Ishikawa (cell line): Measurements from ENCODE around the gene SPDYE1.
"Not testable (repeated sequence)": the region's sequence is repeated elsewhere in the genome, so short reads cannot be mapped to it uniquely, and the experiment has no call there.

Experiments used
- CEBPB ChIP-seq: IDR thresholded peaks from 2 replicates; pipeline ENCODE4 v1.6.1; 2012
- CREB1 ChIP-seq: IDR thresholded peaks from 2 replicates; pipeline ENCODE4 v1.6.1; 2012; ENCODE audit warnings: low read depth
- EGR1 ChIP-seq: IDR thresholded peaks from 2 replicates; pipeline ENCODE4 v1.6.1; 2012
- EP300 ChIP-seq: IDR thresholded peaks from 2 replicates; pipeline ENCODE4 v1.6.1; 2012; ENCODE audit warnings: borderline replicate concordance
- FOXM1 ChIP-seq: IDR thresholded peaks from 2 replicates; pipeline ENCODE4 v1.6.1; 2012; ENCODE audit warnings: low read depth, borderline replicate concordance
- MAX ChIP-seq: IDR thresholded peaks from 2 replicates; pipeline ENCODE4 v1.6.1; 2012
- NFIC ChIP-seq: IDR thresholded peaks from 2 replicates; pipeline ENCODE4 v1.6.1; 2012
- RAD21 ChIP-seq: IDR thresholded peaks from 2 replicates; pipeline ENCODE4 v1.6.1; 2012; ENCODE audit warnings: low read depth
- REST ChIP-seq: IDR thresholded peaks from 2 replicates; pipeline ENCODE4 v1.6.1; 2012; ENCODE audit warnings: low read depth, mild to moderate bottlenecking
- TAF1 ChIP-seq: IDR thresholded peaks from 2 replicates; pipeline ENCODE4 v1.6.1; 2012; ENCODE audit warnings: low read depth, mild to moderate bottlenecking
- TCF12 ChIP-seq: IDR thresholded peaks from 2 replicates; pipeline ENCODE4 v1.6.1; 2012; ENCODE audit warnings: low read depth
- TEAD4 ChIP-seq: IDR thresholded peaks from 2 replicates; pipeline ENCODE4 v1.6.1; 2012
- USF1 ChIP-seq: IDR thresholded peaks from 2 replicates; pipeline ENCODE4 v1.6.1; 2012
- YY1 ChIP-seq: IDR thresholded peaks from 2 replicates; pipeline ENCODE4 v1.6.1; 2012; ENCODE audit warnings: low read depth
- ZBTB7A ChIP-seq: IDR thresholded peaks from 2 replicates; pipeline ENCODE4 v1.6.1; 2012; ENCODE audit warnings: low read depth

Gene SPDYE1

GRCh38 chr7:43997532-43997931 lies at the start of gene SPDYE1:
SPDYE1 (plus strand) TSS chr7:43997897; CDS start chr7:43999950, 2,053 bp downstream.
- TF ChIP-seq REST, USF1, TAF1: not testable (repeated sequence)

GRCh38 chr7:43952028-43952427 lies 45.7 kb upstream of the SPDYE1 start:
- TF ChIP-seq TAF1: no peak
- TF ChIP-seq ZBTB7A: no peak
- TF ChIP-seq RAD21: no peak
- no peak for TF ChIP-seq EP300
- no peak for TF ChIP-seq TEAD4
- no peak for TF ChIP-seq CREB1
- TF ChIP-seq FOXM1: no peak

GRCh38 chr7:43953071-43953470 lies 44.6 kb upstream of the SPDYE1 start:
- TF ChIP-seq ZBTB7A (no peak), YY1 (no peak), EP300 (no peak), TAF1 (no peak), MAX (no peak), FOXM1 (no peak), TCF12 (no peak), CEBPB (no peak), USF1 (no peak), CREB1 (no peak), EGR1 (no peak), RAD21 (no peak), TEAD4 (no peak), NFIC (no peak), REST (no peak)

- TF ChIP-seq TAF1 (no peak), TEAD4 (no peak), RAD21 (peak; percentile 48)
Measured at GRCh38 chr7:43954524-43955228, 43.0 kb upstream of the SPDYE1 start.

GRCh38 chr7:43956027-43956426 lies 41.7 kb upstream of the SPDYE1 start:
- TF ChIP-seq TEAD4: no peak
- no peak for TF ChIP-seq CREB1
- no peak for TF ChIP-seq TAF1
- TF ChIP-seq REST: no peak
- TF ChIP-seq EP300: no peak
- TF ChIP-seq ZBTB7A: no peak
- no peak for TF ChIP-seq CEBPB
- no peak for TF ChIP-seq RAD21
- no peak for TF ChIP-seq USF1
- TF ChIP-seq EGR1: no peak
- TF ChIP-seq NFIC: no peak
- no peak for TF ChIP-seq FOXM1
- TF ChIP-seq TCF12: no peak
- no peak for TF ChIP-seq YY1
- TF ChIP-seq MAX: no peak
